K562 (cell line): ENCODE data around the gene ZNF48. TPM values are rescaled to one million over a fixed set of nuclear protein-coding genes. Genes with fewer than 3 reads are reported as not detected.

Experiments used
- ATAC-seq: fragments of 200-7000 bp; cut with Tn5 transposase; 3 replicates; pipeline ENCODE4 v1.9.1; 2020; ENCODE audit warnings: moderate library complexity
- BruUV-seq: library from RNA; stranded (reverse); fragments of 400-500 nt; replicated peaks from 2 replicates; lab custom pipeline; 2021; lab: Mats Ljungman, UMichigan
- CTCF ChIA-PET: fragments of 300-600 bp; formaldehyde crosslinking; extraction: SDS; loops from one replicate; lab custom pipeline; 2021; ENCODE audit warnings: low intra/inter-chr PET ratio; lab: Yijun Ruan, JAX
- POLR2A ChIA-PET: fragments of 300-600, 350-650 bp; sonication (Branson Sonifier 250); formaldehyde crosslinking; extraction: SDS; loops from one replicate; lab custom pipeline; 2021; ENCODE audit warnings: antibody characterized with exemption, inconsistent platforms; lab: Yijun Ruan, JAX
- DNase-seq, 4 experiments: peaks; one replicate each; pipeline versions ENCODE4 v3.0.0 to v3.0.0-alpha.2; 2011 to 2018; ENCODE audit warnings: low spot score in 3 of 4, mixed read lengths in 3 of 4; ENCODE audit errors: extremely low read depth in 1 of 4
- FAIRE-seq: peaks from 2 replicates; lab custom pipeline; 2011; peaks lifted over from hg19 to GRCh38; lab: Jason Lieb, UNC
- H2AFZ ChIP-seq: 2 replicates; pipeline ENCODE4 v1.6.0; 2011; ENCODE audit warnings: low read depth, low read length, control low read depth, inconsistent platforms
- H3K27ac ChIP-seq: fragments of 200-600 bp; 3 replicates; pipeline ENCODE4 v1.8.0; 2011; ENCODE audit warnings: low read depth, mild to moderate bottlenecking, control low read depth, inconsistent platforms, low read length, moderate library complexity, mixed read lengths; ENCODE audit errors: extremely low read depth
- H3K27me3 ChIP-seq, 2 experiments: fragments of 300-600 bp in 1 of 2; 2 replicates in 1 of 2; 3 replicates in 1 of 2; pipeline versions ENCODE4 v1.6.0 to v1.8.0; 2011; ENCODE audit warnings: inconsistent platforms in 2 of 2, low read length in 2 of 2, mild to moderate bottlenecking in 1 of 2, mixed read lengths in 1 of 2, moderate library complexity in 1 of 2; ENCODE audit not compliant: control insufficient read depth in 2 of 2, insufficient read depth in 2 of 2
- H3K36me3 ChIP-seq: fragments of 300-600 bp; 3 replicates; pipeline ENCODE4 v1.8.0; 2011; ENCODE audit warnings: mild to moderate bottlenecking, low read length, inconsistent platforms; ENCODE audit not compliant: control insufficient read depth, insufficient read depth
- H3K4me1 ChIP-seq, 2 experiments: fragments of 200-600 bp in 1 of 2; replicated peaks in 1 of 2; 2 replicates in 1 of 2; 3 replicates in 1 of 2; pipeline versions ENCODE4 v1.5.1 to v1.8.0; 2011; ENCODE audit warnings: inconsistent platforms in 2 of 2, low read length in 2 of 2, mild to moderate bottlenecking in 1 of 2, mixed read lengths in 1 of 2, moderate library complexity in 1 of 2; ENCODE audit not compliant: control insufficient read depth in 2 of 2, insufficient read depth in 2 of 2
- H3K4me2 ChIP-seq: 2 replicates; pipeline ENCODE4 v1.6.1; 2011; ENCODE audit warnings: low read length, control low read depth, inconsistent platforms, mixed read lengths; ENCODE audit not compliant: insufficient read depth
- H3K4me3 ChIP-seq: fragments of 200-600 bp; sonication (generic), shearing (Covaris generic); 2 replicates; pipeline ENCODE4 v1.5.1; 2016; ENCODE audit warnings: control low read depth, inconsistent platforms
- H3K79me2 ChIP-seq: fragments of 200-600 bp; 3 replicates; pipeline ENCODE4 v1.8.0; 2011; ENCODE audit warnings: low read length, inconsistent platforms; ENCODE audit not compliant: control insufficient read depth, insufficient read depth
- H3K9ac ChIP-seq, 2 experiments: 2 replicates each; pipeline versions ENCODE4 v1.6.0 to v1.6.1; 2011; ENCODE audit warnings: low read depth in 2 of 2, low read length in 2 of 2, control low read depth in 1 of 2, inconsistent platforms in 1 of 2, mild to moderate bottlenecking in 1 of 2, mixed read lengths in 1 of 2; ENCODE audit not compliant: insufficient read depth in 1 of 2
- H3K9me1 ChIP-seq: one replicate; pipeline ENCODE4 v1.6.0; 2011; ENCODE audit warnings: inconsistent platforms, mild to moderate bottlenecking, low read length, moderate library complexity; ENCODE audit not compliant: control insufficient read depth, insufficient read depth
- H3K9me3 ChIP-seq: replicated peaks from 2 replicates; pipeline ENCODE4 v1.5.1; 2011; ENCODE audit warnings: low read depth, low read length, inconsistent platforms; ENCODE audit not compliant: control insufficient read depth, insufficient read depth
- H4K20me1 ChIP-seq: replicated peaks from 2 replicates; pipeline ENCODE4 v1.6.1; 2011; ENCODE audit warnings: low read length, inconsistent platforms, mixed read lengths; ENCODE audit not compliant: control insufficient read depth, insufficient read depth
- BRD9 ChIP-seq: fragments of 450-650 bp; IDR thresholded peaks from 2 replicates; pipeline ENCODE4 v1.6.1; 2018; ENCODE audit warnings: low read depth; ENCODE audit not compliant: partially characterized antibody
- FOSL1 ChIP-seq: fragments of 200-800 bp; sonication (Bioruptor generic); conservative IDR thresholded peaks from 2 replicates; pipeline ENCODE4 v1.6.1; 2016; ENCODE audit warnings: missing genetic modification characterization, missing compliant biosample characterization
- FOXA1 ChIP-seq: fragments of 450-650 bp; IDR thresholded peaks from 2 replicates; pipeline ENCODE4 v1.6.1; 2016; ENCODE audit warnings: mild to moderate bottlenecking, borderline replicate concordance
- FOXP1 ChIP-seq: sonication (generic); formaldehyde crosslinking; IDR thresholded peaks from 2 replicates; pipeline ENCODE4 v1.8.0; 2022; ENCODE audit warnings: mild to moderate bottlenecking, missing genetic modification reagents
- NFIC ChIP-seq: fragments of 450-650 bp; IDR thresholded peaks from 2 replicates; pipeline ENCODE4 v1.6.1; 2017; ENCODE audit warnings: mild to moderate bottlenecking, inconsistent platforms
- PPARD ChIP-seq: fragments of 250-450 bp; sonication (Bioruptor Pico); IDR thresholded peaks from 2 replicates; pipeline ENCODE4 v1.8.0; 2022; ENCODE audit warnings: inconsistent platforms, mild to moderate bottlenecking, moderate library complexity
- RB1 ChIP-seq: fragments of 450-650 bp; IDR thresholded peaks from 2 replicates; pipeline ENCODE4 v1.6.1; 2017; ENCODE audit warnings: low read depth, mild to moderate bottlenecking
- RFX1 ChIP-seq: fragments of 450-650 bp; IDR thresholded peaks from 2 replicates; pipeline ENCODE4 v1.6.1; 2016; ENCODE audit warnings: mild to moderate bottlenecking, moderate library complexity
- SUPT5H ChIP-seq: fragments of 450-650 bp; IDR thresholded peaks from 2 replicates; pipeline ENCODE4 v1.6.1; 2016
- TARDBP ChIP-seq: fragments of 450-650 bp; IDR thresholded peaks from 2 replicates; pipeline ENCODE4 v1.6.1; 2016
- TEAD4 ChIP-seq, 2 experiments: sonication (generic) in 1 of 2; formaldehyde crosslinking in 1 of 2; IDR thresholded peaks; 2 replicates each; pipeline versions ENCODE4 v1.6.1 to v1.8.0; 2012 to 2022; ENCODE audit warnings: borderline replicate concordance in 1 of 2, inconsistent platforms in 1 of 2, low read length in 1 of 2, mild to moderate bottlenecking in 1 of 2, missing genetic modification reagents in 1 of 2
- ZNF143 ChIP-seq: sonication (generic); formaldehyde crosslinking; IDR thresholded peaks from 2 replicates; pipeline ENCODE4 v1.9.0; 2022; ENCODE audit warnings: mild to moderate bottlenecking, missing genetic modification reagents
- ZNF408 ChIP-seq: fragments of 250-450 bp; sonication (Bioruptor Pico); IDR thresholded peaks from 2 replicates; pipeline ENCODE4 v1.4.0; 2020; ENCODE audit warnings: low read depth, mild to moderate bottlenecking, moderate library complexity
- ZNF589 ChIP-seq: fragments of 200-800 bp; sonication (Bioruptor generic); IDR thresholded peaks from 2 replicates; pipeline ENCODE4 v1.6.1; 2016; ENCODE audit warnings: low read depth, missing genetic modification characterization, missing compliant biosample characterization
- ZNF77 ChIP-seq: fragments of 250-450 bp; sonication (Bioruptor Pico); IDR thresholded peaks from 2 replicates; pipeline ENCODE4 v1.5.0; 2020
- WGBS: fragments of 100-300 bp; shearing (Covaris generic); methylation state at CpG from one replicate; pipeline ENCODE4 v1.1.6; 2016; ENCODE audit warnings: low coverage, mixed read lengths; ENCODE audit not compliant: insufficient coverage; ENCODE audit errors: missing lambda C conversion rate; 5-methylcytosine and 5-hydroxymethylcytosine counted together
- in situ Hi-C: fragments of 300-500 bp; cut with MboI; formaldehyde crosslinking; loops from 4 replicates; pipeline ENCODE4 v1.15.0; 2018; ENCODE audit warnings: inconsistent platforms, mixed read lengths
- intact Hi-C: fragments of 100-400 bp; cut with micrococcal nuclease; formaldehyde crosslinking; loops from 2 replicates; pipeline ENCODE4 v1.14.2; 2022
- polyA plus RNA-seq, 8 experiments: library from polyadenylated mRNA; depleted of rRNA in 4 of 8; stranded (reverse) in 5 of 8; unstranded in 3 of 8; fragments of >200 nt; fragmentation: Nextera tagmentation in 2 of 8; fragmentation: Illumina TruSeq in 1 of 8; extraction: Ambion mirVana in 2 of 8; extraction: Trizol in 1 of 8; gene quantifications; 2 replicates each; pipeline versions ENCODE4 v1.2.1 to v1.2.3, GENCODE V29; 2011 to 2014; ENCODE audit warnings: inconsistent platforms in 1 of 8, missing spikeins in 1 of 8
- total RNA-seq, 7 experiments: library from RNA; depleted of rRNA in 6 of 7; stranded (reverse); fragments of >200 nt in 6 of 7; fragmentation: Illumina TruSeq in 2 of 7; extraction: Trizol in 2 of 7; gene quantifications; 2 replicates each; pipeline versions ENCODE4 v1.2.1 to v1.2.3, GENCODE V29; 2011 to 2021; ENCODE audit warnings: low replicate concordance in 1 of 7
- TF ChIP-seq, protein P1 (sequence below), 3 experiments: fragments of 200-800 bp in 1 of 3; sonication (Bioruptor generic) in 1 of 3; sonication (generic) in 1 of 3; formaldehyde crosslinking in 1 of 3; IDR thresholded peaks; 2 replicates each; pipeline versions ENCODE4 v1.6.1 to v1.8.0; 2016 to 2022; ENCODE audit warnings: mild to moderate bottlenecking in 2 of 3, missing compliant biosample characterization in 2 of 3, missing genetic modification characterization in 2 of 3, missing genetic modification reagents in 1 of 3
- TF ChIP-seq, protein P2 (sequence below): sonication (generic); formaldehyde crosslinking; IDR thresholded peaks from 2 replicates; pipeline ENCODE4 v1.8.1; 2023; ENCODE audit warnings: mild to moderate bottlenecking, missing genetic modification reagents

ZNF48 gene
- total and polyA plus RNA-seq, 9 of the 15 experiments (the other 6 are each of a cell fraction or from before 2014, with no cell fraction given) = 0.38 to 11.6 (median 4.7) TPM

DNA sequence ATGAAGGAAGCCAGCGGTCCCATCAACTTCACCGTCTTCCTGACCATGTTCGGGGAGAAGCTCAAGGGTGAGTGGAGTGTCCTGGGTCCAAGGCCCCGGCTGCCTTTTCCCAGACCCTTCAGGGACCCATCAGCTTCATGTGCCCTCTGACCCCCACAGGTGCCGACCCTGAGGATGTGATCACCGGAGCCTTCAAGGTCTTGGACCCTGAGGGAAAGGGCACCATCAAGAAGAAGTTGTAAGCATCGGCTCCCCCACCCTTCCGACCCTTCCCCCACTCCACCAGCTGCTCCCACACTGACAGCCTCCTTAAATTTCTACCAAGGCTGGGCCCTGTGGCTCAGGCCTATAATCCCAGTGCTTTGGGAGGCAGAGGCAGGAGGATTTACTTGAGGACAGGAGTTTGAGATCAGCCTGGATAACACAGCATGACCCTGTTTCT, 18.7 kb upstream of the ZNF48 start (continued):
- TF ChIP-seq, protein P1, sequence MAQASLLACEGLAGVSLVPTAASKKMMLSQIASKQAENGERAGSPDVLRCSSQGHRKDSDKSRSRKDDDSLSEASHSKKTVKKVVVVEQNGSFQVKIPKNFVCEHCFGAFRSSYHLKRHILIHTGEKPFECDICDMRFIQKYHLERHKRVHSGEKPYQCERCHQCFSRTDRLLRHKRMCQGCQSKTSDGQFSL (CRISPR knock-in tag; IDR thresholded peaks at IDR 0.05) = peak; percentile 38; the same call in 1 of the 2 replicates
- TF ChIP-seq, protein P1 (tag; IDR thresholded peaks at IDR 0.05) = no peak
- TF ChIP-seq FOSL1 (tag) (0 out of 2 replicates have a peak, but pooled peaks have one; percentile 8), ZNF589 (CRISPR knock-in tag) (no peak)

DNA sequence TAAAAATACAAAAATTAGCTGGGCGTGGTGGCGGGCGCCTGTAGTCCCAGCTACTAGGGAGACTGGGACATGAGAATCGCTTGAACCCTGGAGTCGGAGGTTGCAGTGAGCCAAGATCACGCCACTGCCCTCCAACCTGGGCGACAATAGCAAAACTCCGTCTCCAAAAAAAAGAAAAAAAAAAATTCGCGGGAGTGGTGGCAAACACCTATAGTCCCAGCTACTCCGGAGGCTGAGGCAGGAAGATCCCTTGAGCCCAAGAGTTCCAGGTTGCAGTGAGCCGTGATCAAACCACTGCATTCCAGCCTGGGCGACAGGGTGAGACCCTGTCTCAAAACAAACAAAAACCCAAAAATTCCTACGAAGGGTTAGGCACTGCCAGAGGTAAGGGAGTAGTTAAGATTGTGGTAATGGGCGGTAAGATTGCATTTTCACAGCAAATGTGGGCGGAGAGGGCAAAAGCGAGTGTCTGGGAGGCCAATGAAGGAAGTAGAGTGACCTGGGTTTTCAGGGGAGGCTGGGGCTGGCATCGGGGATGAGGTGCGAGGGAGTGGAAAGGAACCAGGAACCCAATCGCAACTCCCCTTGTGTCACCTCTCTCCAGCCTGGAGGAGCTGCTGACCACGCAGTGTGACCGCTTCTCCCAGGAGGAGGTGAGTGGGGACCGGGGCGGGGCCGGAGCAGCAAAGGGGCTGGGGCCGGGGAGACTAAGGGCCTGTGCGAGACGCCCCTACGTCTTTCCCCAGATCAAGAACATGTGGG, 18.0 kb upstream of the ZNF48 start:
- H2AFZ ChIP-seq = peak overlapping the region; percentile 68
- DNase-seq (peak in 3 of 4 experiments; percentile 81 to 85 (median 84)), ATAC-seq (no peak), FAIRE-seq (no peak)
- in situ Hi-C loops = no loop called here
- H3K36me3 ChIP-seq = peaks cover 7% of the 10 kb centered on the region; the same call in 1 of the 3 replicates
- POLR2A ChIA-PET = interaction anchor here (0.6 to 2.3 kb wide), 4 partner anchors 12 to 519 kb away, joined by 3 to 6 read pairs (median 4); partner anchors contain the start of gene CTF1
- H3K27ac ChIP-seq = peak overlapping the region; percentile 92
- H3K9me1 ChIP-seq = no peaks in the 10 kb centered on the region
- CTCF ChIA-PET = no interaction called here
- no peaks in the 10 kb centered on the region for H3K27me3 ChIP-seq
- peak overlapping the region; percentile 81 to 88 for H3K9ac ChIP-seq
- WGBS = 36% methylated on average over 18 of the region's 29 CpGs
- H3K4me2 ChIP-seq = peak overlapping the region; percentile 81
- H3K9me3 ChIP-seq = no peaks in the 10 kb centered on the region
- peaks cover 43 to 65% of the 10 kb centered on the region in 2 experiments for H3K4me1 ChIP-seq
- H4K20me1 ChIP-seq = no peaks in the 10 kb centered on the region
- no TSS peak for BruUV-seq
- H3K4me3 ChIP-seq = peak overlapping the region; percentile 55
- intact Hi-C loops = loop anchor here (10.0 kb wide), 1 partner anchor 312 kb away; the partner anchor contains the start of gene ALDOA
- H3K79me2 ChIP-seq = peaks cover 16% of the 10 kb centered on the region
- peak; percentile 30 for TF ChIP-seq BRD9
- no peak for TF ChIP-seq FOXP1 (CRISPR knock-in tag)
- no peak for TF ChIP-seq PPARD (CRISPR knock-in tag)
- 0 out of 2 replicates have a peak, but pooled peaks have one; percentile 61 for TF ChIP-seq SUPT5H
- no peak for TF ChIP-seq RFX1
- TF ChIP-seq, protein P2, sequence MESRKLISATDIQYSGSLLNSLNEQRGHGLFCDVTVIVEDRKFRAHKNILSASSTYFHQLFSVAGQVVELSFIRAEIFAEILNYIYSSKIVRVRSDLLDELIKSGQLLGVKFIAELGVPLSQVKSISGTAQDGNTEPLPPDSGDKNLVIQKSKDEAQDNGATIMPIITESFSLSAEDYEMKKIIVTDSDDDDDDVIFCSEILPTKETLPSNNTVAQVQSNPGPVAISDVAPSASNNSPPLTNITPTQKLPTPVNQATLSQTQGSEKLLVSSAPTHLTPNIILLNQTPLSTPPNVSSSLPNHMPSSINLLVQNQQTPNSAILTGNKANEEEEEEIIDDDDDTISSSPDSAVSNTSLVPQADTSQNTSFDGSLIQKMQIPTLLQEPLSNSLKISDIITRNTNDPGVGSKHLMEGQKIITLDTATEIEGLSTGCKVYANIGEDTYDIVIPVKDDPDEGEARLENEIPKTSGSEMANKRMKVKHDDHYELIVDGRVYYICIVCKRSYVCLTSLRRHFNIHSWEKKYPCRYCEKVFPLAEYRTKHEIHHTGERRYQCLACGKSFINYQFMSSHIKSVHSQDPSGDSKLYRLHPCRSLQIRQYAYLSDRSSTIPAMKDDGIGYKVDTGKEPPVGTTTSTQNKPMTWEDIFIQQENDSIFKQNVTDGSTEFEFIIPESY (CRISPR knock-in tag) = no peak
- no peak for TF ChIP-seq FOXA1
- no peak for TF ChIP-seq RB1
- TF ChIP-seq FOSL1 (tag) = 0 out of 2 replicates have a peak, but pooled peaks have one; percentile 1
- 0 out of 2 replicates have a peak, but pooled peaks have one; percentile 47 for TF ChIP-seq NFIC
- TF ChIP-seq ZNF408 (CRISPR knock-in tag) = no peak
- no peak for TF ChIP-seq ZNF77 (CRISPR knock-in tag)
- TF ChIP-seq TARDBP = no peak
- peak; percentile 44; the same call in 1 of the 2 replicates for TF ChIP-seq ZNF143
- no peak for TF ChIP-seq TEAD4 (IDR thresholded peaks at IDR 0.05; ENCODE audit: low read length)
- TF ChIP-seq TEAD4 (CRISPR knock-in tag; IDR thresholded peaks at IDR 0.05; ENCODE audit: borderline replicate concordance) = no peak
